Measurements from ENCODE around the gene SEC23A.
"Not testable (repeated sequence)": the region's sequence is repeated elsewhere in the genome, so short reads cannot be mapped to it uniquely, and the experiment has no call there.

Gene SEC23A

DNA sequence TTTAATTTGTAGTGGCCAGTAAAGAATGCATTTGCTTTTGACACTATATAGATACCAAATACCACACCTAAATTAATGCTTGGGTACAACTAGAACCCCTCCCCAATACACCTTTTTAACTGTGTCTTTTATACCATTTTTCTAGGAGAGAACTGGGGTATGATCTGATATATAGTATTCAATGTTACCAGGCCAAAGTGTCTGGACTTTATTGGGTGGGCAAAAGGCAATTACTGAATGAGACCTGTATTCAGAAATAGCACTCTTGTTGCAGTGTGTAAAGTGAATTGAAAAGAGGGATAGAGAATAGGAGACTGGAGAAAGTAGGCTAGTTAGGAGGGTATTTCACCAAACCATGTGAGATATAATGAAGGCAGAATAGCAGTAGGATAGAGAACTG, 74.4 kb downstream of the SEC23A start:
- no peak for DNase-seq

DNA sequence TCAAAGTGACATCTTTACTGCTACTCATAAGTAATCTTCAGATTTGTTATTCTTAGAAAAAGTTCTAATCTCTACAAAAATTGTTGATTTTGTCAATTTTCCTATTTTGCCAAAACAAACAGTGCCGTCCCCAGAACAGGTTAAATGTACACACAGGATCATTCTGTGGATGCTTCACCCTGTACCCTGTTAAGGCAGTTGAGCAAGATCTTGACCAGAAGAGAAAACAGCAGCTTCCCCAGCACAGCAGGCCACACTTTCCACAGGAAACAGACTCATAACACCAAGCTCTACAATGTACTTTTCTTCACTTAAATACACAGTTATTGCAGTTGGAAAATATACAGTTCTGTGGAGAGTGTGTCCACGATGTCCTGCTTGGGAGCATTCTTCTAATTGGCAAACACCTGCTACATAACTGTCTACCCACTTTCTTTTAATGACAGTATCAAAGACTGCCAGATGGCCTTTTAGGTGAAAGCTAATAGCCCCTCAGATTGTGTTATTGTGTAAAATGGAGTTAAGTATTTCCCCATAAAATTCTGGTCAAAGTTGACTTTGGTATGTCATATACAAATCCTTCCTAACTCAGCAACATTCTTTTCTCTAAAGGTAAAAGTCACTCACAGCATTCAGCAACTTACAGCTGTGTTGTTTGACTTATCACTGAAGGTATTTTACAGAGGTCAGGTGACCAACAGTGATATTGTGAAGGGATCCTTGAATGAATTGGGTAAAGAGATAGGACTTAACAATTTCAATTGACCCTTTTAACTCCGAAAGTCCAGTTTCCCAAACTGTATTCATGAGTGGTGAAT, 77.0 kb downstream of the SEC23A start:
- DNase-seq: no peak

DNA sequence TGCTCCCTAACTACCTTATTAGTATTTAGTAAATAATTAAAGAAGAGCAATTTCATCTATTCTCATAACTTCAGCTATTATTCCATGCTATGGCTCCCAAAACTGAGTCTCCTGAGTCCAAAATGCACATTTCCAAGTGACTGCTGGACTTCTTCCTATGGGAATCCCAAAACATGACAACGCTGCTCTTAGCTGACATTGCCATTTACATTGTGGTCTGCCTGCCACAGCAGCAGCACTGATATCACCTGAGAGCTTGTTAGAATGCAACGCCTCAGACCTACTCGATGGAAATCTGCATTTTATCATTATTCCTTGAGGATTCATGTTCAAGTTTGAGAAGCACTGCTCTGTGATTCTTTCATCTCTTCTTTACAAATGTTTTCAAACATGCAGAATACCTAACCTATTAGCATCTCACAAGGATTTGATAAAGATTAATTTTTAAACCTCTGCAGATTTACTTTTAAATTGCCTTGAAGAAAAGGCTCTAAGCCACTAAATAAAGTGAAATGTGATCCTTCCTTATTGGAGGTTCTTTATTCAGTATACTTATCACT, 77.7 kb downstream of the SEC23A start:
- no peak for DNase-seq

DNA sequence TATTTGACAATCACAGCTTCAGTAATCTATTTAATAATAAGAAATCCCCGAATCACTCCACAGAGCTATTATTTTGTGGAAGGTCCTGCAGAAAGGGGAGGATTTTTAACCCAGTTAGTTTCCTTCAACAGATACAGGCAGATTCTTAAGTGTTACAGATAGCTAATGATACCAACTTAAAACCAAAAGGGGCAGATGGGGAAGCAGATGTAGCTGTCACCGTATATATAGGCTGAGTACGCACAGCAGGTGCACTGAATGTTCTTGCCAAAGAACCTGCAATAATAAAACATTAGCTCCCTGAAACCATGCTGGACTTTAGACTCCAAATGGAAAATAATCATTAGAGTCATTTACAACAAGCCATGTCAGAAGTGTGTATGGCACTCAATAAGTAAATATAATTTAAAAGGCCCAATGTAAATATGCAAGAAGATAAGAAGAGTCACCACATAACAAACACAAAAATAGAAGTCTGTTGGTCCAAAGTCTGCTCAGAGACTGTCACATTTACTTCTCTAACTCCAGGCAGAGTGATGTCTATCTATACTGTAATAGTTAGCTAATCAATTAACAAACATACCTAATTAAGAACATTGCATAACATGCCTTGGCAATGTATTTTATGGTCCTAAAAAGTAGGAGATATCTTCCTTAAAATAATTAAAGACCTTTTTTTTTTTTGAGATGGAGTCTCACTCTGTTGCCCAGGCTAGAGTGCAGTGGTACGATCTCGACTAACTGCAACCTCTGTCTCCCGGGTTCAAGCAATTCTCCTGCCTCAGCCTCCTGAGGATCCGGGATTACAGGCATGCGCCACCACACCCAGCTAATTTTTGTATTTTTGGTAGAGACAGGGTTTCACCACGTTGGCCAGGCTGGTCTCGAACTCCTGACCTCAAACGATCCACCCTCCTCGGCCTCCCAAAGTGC, 78.8 kb downstream of the SEC23A start:
- no peak for DNase-seq

DNA sequence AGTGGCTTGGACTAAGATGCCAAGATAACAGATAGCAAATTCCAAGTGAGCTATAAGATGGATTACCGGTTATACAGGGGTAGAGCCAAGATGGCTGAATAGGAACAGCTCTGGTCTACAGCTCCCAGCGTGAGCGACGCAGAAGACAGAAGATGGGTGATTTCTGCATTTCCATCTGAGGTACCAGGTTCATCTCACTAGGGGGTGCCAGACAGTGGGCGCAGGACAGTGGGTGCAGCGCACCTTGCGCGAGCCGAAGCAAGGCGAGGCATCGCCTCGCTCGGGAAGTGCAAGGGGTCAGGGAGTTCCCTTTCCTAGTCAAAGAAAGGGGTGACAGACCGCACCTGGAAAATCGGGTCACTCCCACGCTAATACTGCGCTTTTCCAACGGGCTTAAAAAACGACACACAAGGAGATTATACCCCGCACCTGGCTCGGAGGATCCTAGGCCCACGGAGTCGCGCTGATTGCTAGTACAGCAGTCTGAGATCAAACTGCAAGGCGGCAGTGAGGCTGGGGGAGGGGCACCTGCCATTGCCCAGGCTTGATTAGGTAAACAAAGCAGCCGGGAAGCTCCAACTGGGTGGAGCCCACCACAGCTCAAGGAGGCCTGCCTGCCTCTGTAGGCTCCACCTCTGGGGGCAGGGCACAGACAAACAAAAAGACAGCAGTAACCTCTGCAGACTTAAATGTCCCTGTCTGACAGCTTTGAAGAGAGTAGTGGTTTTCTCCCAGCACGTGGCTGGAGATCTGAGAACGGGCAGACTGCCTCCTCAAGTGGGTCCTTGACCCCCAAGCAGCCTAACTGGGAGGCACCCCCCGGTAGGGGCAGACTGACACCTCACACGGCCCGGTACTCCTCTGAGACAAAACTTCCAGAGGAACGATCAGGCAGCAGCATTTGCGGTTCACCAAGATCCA, 85.7 kb downstream of the SEC23A start:
- not testable (repeated sequence) for DNase-seq

DNA sequence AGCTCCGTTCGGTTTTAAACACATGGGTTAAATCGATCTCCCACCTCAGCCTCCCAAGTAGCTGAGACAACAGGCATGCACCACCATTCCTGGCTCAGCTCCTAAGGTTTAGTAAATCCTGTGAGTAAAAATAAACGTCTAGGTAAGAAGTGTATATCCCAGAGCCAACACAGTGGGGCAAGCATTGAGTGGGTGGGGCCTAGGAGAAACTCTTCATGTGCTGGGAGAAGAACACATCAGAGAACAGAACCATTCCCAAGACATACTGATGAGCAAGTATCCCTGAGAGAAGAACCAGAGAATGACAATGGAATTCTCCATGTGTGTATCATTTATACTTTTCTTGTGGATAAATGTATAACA, 86.3 kb downstream of the SEC23A start:
- no peak for DNase-seq

DNA sequence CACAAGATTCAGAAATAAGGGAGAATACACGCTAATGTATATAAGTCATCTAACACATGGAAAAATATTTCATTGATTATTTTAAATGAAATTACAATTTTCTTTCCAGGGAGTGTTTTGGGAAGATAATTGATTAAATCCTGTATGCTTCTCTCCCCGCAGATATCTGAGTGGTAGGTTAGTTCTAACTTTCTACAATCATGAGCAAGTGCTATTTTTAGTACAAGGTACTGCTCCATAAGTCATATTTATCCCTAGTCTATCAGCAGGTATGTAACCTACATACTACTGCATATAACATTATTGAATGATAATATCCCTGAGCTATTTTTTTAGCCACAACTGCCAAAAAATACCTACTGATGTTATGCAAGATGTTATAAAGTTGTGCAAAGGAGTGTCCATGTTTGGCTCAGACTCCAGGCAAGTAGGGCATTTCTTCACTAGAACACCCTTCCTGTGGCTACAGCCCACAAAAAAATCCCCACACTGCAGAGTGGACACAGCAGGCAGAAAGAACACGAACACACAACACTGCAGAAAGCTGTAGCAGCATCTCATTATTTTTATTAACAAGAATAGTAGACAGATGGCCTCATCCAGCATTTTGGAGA, 87.0 kb downstream of the SEC23A start:
- DNase-seq: no peak

DNA sequence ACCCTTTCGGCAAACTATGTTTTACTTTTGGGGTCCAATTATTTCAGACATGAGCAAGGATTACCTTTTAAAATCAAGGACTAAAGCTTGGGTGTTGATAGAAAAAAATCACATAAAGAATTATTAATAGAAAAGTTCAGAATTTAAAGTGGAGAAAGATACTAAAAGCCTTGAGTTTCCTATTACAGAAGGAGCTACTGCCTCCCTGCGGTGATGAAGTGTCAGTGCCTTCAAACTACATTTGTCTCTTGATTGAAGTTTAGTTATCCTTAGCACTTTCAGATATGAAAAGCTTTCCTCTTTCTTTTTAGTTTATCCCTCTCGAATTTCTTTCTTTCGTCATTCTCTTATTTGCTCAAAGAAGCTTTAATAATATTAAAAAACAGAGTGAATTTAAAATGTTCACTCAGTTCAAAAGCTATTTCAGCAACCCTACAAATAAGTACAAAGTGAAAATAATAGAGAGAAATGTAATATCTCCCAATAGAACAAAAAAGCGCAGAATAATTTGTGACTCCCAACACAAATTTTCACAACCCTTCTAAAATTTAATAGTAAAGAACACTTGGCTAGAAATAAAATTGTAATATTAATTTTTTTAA, 87.6 kb downstream of the SEC23A start:
- peak; percentile 7 to 83 for DNase-seq

DNA sequence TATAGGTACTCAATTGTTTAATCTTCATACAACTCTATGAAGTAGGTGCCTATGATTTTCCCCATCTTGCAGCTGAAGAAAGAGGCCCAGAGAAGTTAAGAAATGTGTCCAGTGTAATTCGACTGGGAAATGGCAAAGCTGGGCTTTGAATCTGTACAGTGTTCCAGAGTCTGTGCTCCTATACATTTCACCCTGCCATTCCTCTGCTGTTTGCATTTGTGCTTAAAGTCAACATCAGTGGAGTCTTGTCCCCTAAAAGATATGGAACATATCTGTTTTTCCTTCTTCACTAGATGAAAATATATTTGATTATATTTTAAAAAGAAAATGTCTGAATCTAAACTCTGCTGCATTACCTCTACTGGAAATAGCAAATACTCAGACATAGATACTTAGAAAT, 88.6 kb downstream of the SEC23A start:
- DNase-seq: no peak

DNA sequence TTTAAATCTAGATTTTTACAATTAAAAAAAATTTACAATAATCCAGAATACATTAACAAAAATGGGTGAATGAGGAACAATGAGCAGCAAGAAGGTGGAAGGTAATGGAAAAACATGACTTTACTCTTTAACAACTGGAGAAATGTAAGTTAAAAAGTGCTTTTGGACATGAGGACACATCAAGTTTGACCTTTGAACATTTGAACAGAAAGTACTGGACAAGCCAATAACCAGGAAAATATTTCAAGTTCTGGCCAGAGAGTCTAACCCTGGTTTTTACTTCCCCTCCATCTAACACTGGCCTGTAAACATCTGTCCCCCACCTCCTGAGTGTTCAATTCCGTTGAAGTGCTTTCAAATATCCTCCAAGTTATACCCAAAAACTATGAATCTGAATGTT, 94.1 kb downstream of the SEC23A start:
- not testable (repeated sequence) for DNase-seq

DNA sequence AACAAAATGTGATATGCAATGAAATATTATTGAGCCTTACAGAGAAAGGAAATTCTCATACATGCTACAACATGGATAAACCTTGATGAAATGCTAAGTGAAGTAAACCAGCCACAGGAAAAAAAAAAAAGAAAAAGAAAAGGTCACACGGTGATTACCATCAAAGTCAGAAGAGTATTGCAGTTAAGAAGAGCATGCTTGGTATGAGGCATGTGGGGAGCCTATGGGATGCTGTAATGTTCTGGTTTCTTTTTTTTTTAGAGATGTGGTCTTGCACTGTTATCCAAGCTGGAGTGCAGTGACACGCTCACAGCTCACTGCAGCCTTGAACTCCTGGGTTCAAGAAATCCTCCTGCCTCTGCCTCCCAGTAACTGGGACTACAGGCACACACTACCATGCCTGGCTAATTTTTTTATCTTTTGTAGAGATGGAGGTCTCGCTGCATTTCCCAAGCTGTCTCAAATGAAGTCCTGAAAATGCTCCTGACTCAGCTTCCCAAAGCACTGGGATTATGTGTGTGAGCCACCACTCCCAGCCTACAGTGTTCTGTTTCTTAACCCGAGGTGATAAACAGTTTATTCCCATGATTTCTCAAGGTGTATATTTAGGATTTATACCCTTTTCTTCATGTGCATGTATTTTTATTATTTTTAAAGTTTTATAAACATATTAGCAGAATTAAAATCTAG, 96.2 kb downstream of the SEC23A start:
- no peak for DNase-seq

DNA sequence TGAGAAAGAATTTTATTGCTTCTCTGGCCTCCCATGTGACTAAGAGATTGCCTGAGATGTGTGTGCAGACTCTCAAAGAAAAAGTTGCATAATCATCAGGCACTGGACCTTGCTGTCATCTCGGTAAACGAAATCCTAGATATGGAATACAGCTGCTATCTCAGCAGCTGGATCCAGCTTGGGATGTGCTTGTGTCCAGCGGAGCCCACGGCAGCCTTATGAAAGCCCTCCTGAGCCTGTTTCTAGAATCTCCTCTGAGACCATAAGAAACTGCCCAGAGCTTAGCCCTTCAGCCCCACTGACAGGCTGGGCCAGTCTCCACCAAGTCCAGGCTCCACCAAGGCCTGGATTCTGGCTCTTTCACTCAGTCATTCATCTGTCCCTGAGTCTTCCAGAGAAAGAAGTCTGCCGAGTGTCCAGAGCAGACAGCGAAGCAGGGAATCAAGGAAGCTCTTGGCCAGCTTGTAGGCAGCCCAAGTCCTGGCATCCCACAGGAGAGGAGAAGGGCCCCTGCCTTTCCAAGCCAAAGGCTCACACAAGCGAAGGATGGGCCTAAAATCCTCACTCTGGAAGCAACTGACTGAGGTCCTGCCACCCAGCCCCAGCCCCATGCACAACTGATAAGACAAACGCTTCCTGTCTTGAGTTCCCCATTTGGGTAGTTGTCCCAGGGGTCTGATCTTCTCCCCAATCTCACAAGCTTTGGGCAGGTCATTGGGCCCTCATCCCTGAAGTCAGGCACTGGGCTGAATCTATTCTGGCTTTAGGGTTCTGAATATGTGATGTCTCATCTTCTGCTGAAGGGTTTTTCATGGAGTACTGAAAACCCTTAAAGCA, 97.8 kb downstream of the SEC23A start:
- no peak for DNase-seq

DNA sequence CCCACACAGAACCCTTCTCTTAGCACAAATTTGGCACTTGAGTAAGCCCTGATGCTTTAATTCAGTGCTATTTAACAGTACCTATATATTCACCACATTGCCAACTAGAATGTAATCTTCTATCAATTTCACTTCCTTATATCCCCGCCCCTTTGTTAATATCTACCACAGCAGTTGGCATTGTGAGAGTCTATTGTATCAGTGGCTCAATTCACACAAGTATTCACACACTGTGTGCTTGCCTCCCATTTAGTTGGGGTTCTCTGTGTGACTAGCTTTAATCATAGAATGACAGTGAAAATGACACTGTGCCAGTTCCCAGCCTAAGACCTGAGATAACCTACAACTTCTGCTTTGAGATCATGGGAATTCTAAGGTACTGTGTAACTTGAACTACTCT, 103.1 kb downstream of the SEC23A start:
- DNase-seq: no peak

DNA sequence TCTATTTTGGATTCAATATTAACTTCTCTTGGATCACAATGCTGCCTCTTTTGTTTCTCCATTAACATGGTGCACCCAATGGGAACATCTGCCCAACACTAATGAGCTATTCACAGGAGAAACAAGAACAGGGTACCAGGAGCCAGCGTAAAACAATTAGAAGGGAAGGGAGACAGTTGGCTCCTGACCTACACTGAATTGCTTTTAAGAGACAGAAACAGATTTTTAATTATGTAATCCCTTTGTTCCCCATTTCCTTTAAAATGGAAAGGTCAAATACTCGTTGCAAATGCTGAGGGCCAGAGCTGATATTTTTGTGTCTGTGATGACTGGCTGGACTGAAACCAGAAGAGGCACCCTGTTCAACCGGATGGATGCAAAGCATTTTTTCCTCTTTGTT, 108.3 kb downstream of the SEC23A start:
- DNase-seq: no peak

DNA sequence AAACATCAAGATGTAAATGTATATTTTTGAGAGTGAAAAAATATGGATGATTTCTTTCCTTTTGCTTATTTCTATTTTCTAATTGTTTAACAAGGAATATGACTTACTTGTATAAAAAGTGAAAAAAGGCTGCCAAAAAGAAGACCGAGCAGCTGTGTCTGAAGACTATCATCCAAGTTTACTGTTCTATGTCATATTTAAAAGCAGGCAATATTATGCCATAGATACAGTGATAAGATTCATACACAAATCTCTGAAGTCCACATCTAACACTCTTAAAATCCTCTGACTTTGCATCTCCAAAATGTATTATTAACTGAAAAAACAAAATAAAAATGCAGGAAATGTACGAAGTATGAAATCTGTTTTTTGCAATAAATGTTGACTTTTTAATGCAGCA, 109.1 kb downstream of the SEC23A start:
- DNase-seq: no peak

DNA sequence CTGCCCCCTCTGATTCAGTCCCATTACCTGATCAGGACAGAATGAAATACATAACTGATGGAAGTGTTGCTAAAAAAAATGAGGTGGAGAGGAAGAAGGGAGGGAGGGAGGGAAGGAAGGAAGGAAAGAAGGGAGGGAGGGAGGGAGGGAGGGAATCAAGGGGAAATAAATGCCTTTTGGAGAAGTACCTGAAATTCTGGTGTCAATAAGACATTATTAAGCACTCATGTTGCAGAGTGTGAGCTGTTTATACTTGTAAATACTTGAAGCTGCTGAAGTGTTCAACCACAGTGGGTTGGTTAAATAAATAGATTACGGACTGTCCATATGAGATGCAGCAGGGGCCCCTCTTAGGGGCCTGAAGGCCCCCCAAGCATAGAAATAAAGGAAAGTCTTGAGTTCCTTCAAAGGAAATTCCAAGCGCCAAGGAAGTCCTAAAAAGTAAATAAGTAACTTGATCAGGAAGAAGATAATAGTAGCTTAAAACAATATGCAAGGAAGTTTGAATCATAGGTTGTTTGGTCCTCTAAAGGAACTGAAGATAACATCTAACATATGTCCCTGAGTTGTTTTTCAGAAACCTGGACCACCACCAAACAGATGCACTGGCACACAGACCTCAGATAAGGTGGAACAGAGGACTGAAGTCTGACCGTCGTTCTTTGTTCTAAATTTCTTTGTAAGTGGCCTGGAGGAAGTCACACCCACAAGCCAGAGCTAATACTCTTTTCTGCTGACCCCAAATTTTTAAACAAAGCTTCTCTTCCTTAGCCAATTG, 110.8 kb downstream of the SEC23A start:
- no peak for DNase-seq

DNA sequence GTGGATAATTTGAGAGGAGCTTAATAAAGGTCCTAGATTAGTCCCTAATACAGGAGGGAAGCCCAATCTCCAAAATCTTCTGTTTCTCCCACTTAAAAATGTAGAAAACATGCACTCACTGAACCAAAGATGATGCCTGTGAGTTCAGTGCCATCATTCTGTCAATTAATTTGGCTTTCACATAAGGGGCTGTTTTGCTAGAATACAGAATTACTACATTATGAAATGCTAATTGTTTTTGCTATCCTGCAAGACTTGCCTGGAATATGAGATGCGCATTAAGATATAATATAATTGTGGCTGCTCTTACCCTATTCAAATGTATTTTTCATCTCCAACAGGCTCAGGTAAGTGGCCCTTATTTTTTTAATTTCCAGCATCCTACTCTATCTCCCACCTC, 111.7 kb downstream of the SEC23A start:
- DNase-seq: no peak

DNA sequence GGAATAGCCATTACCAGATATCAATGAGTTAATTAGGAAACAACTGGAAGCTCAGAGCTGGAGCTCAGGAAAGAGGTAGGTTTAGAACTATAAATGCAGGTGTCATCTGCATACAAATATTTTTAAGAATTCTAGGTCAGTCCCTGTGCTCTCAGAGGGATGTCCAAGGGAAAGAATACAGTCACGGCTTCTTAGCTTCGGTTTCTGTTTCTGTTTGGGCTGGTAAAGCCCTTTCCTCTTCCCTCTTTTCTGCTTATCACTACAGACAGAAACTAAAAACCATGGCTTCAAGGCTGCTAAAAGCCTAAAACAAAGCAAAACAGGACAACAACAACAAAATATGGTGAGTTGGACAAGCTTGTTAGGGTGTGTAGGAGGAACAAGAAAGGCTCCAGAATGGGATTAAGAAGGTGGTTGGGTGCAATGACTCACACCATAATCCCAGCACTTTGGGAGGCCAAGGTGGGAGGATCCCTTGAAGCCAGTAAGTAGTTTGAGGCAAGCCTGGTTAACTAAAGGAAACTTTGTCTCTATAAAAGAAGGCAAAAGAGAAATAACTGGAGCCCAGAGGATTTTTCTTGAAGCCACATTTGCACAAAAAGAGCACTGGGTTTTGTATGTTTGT, 113.0 kb downstream of the SEC23A start:
- DNase-seq: no peak

DNA sequence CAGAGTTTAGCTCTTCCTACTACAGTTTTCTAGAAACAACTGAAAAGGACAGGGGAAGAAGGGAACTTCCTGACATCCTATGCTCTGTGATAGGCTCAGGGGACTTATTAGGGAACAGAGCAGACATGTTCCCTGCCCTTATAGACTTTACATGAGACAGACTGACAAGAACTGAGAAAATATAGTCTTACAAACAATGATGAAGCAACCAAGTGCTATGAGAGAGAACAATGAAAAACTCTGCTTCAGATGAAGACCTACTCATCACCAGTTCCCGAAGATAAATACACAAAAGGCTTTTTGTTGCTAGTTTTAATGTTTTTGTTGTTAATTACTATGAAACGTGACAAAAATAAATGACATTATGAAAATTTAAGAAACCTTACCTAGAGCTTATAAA, 115.3 kb downstream of the SEC23A start:
- peak in 1 of 2 donors; percentile 9 for DNase-seq
